AG08396 (cell line): ENCODE results near the gene MITF.

Source experiments
- DNase-seq: peaks from one replicate; pipeline ENCODE4 v3.0.0; 2012; ENCODE audit warnings: low spot score, mixed read lengths

The MITF gene

DNA sequence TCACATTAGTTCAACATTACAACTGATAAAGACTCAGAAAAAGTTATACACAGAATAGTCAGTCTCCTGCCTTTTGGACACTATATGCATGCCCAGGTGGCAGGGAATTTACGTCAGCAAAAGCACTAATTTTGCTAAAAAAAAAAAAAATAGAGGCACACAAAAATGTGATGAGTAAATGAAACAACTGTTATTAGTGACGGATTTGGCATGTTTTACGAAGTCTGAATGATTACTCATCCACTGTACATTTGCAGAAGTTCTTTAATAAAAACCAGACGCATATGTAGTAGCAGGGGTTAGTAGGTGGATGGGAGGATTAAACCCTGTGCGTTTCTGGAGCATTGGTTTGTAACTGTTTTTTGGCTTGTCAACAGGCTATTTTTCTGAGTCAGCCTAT lies 99.0 kb downstream of the MITF start:
- DNase-seq = peak; percentile 46

GRCh38 chr3:69838696-69839515 lies 99.6 kb downstream of the MITF start:
- no peak for DNase-seq

GRCh38 chr3:69842351-69842750 lies 103.1 kb downstream of the MITF start:
- no peak for DNase-seq

DNA sequence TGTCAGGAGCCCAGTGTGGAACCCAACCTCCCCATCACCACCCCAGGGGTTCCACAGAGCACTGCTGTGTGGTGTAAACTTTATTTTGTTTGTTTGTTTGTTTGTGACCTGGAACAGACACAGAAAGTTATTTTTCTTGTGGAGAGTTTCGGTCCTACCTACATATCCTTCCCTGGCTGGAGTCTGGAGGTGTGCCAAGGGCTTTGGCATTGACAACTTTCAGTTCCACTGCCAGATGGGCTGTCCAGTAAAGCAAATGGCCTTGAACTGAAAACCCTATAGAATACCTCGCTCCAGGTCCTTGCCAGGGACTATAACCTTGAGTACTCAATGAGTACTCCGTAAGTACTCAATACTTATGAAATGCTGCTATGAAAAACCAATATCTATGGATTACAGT lies 103.5 kb downstream of the MITF start:
- no peak for DNase-seq

DNA sequence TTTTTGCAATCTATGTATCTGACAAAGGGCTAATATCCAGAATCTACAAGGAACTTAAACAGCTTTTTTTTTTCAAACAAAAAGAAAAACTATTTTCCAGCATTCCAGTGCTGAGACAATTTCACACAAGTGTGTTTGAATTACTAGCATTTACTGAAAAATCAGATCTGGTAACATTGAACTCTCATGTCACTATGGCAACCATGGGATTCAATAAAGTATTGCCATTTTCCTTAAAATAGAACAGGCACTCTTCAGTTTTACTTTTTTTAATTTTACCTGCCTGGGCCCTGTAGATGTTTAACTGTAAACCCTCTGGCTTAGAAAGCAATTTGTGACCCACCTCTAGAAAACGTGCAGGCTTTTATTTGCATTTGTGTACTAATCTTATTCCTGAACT lies 105.4 kb downstream of the MITF start:
- DNase-seq = no peak

GRCh38 chr3:69847303-69847702 lies 108.0 kb downstream of the MITF start:
- no peak for DNase-seq

DNA sequence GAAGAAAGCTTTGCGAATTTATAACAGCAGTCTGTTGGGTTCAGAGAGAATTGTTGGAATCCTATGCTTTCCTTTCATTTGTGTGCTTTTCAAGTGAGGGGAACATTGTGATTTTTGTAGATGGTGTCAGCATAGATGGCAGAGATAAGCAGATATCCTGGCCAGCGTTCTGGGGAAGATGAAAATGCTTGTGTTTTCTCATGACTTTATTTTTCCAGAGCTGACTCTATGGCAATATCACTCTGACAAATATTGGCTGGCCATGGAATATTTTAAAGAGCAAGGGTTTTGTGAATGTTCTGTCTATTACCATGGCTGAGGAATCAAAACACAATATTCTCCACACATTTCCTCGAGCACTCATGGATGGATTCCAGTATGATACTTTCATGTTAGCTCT lies 108.8 kb downstream of the MITF start:
- DNase-seq = no peak

GRCh38 chr3:69850849-69851248 lies 111.6 kb downstream of the MITF start:
- DNase-seq = no peak

GRCh38 chr3:69853027-69853426 lies 113.8 kb downstream of the MITF start:
- DNase-seq = no peak

DNA sequence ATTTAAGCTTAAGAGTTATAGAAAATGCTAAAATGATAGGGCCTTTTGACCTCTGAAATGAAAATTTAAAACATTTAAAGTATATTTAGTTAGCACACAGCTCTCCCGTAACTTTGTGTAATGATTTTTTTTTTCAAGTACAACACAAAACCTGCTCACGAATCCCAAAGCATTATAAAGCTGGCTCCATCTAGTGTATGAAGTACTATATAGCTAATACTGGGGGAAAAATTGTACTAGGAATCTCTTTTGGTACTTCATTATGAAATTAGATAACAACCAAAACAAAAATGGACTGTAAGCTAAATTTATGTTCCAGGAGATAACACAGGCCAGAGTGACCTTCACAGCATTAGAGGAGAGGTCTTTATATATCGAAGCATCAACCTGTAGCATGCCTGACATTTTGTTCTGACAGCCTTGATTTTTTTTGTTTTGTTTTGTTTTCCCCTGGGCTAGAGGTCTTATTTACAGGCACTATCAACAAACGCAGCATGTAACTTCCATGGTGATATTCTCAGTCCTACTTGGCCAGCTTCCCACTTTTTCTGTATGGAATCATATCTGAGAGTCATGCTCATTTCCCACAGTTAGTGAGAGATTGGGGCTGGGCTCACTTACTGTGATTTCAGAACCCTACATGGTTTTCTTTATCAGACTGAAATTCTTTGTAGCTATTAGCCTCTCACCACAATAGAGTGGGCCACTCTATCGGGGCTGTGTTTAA lies 116.3 kb downstream of the MITF start:
- DNase-seq = no peak

DNA sequence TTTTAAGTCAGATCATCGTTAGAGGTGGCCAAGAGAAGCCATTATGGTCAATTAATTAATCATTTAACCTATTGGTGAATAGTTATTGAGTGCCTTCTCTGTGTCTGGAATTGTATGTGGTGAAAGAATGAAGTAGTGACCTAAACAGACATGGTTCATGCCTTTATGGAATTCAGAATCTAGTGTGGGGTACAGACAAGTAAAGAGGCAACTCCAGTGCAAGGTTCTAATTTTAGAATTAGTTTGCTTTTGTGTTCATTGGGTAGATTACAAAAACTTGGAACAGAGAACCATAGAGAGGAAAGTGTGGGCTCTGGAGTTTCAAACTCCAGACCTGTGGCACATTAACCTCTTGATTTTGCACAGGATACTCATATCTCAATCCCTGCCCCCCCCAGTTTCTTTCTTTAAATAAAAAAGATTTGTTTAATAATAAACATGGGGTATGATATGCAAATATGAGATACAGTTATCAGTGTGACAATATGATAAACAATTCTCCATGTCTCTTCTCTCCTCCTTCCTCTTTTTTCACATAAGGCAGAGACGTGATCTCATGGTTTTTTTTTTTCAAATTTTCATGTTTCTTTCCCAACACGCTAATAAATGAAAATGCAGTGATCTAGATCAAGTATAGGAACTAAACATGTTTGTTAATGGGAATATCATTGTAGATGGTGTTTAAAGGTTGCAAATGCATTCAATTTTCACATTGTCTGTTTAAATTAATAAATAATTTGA lies 117.9 kb downstream of the MITF start:
- DNase-seq = no peak

DNA sequence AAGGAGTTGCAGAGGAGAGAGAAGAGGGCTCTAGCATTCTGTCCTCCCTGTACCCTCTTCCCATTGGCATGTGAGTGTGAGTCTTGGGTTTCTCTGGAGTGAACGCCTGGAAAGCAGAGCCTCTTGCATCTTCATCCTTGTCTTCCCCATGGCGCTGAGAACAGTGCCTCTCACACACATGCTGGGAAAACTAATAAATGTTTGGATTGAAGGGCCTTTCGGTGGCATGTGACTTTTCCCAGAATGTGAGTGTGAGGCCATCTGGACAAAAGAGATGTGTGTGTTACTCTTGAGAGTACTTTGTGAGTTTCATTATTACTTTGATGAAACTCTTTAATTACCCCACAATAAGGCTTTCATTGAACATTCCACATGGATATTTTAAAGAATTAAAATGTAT lies 122.3 kb downstream of the MITF start:
- DNase-seq = no peak

DNA sequence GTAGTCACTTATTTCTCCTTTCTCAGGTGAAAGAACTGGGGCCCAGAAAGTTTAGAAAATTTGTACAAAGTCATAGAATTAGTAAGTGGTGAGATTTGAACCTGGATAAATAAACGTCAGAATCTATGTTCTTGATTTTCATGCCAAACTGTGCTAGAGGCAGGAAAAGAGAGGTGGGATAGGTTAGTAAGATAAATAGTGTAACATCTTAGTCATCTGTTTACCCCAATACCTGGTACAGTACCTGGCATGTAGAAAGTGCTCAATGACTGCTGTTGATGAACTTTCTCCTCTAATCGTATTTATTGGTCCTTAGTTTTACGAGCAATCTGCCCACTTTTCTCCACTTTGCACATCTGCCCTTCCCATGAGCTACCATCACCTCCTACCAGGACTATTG lies 124.9 kb downstream of the MITF start:
- no peak for DNase-seq

- no peak for DNase-seq
Measured at GRCh38 chr3:69864766-69865165, 125.5 kb downstream of the MITF start.

DNA sequence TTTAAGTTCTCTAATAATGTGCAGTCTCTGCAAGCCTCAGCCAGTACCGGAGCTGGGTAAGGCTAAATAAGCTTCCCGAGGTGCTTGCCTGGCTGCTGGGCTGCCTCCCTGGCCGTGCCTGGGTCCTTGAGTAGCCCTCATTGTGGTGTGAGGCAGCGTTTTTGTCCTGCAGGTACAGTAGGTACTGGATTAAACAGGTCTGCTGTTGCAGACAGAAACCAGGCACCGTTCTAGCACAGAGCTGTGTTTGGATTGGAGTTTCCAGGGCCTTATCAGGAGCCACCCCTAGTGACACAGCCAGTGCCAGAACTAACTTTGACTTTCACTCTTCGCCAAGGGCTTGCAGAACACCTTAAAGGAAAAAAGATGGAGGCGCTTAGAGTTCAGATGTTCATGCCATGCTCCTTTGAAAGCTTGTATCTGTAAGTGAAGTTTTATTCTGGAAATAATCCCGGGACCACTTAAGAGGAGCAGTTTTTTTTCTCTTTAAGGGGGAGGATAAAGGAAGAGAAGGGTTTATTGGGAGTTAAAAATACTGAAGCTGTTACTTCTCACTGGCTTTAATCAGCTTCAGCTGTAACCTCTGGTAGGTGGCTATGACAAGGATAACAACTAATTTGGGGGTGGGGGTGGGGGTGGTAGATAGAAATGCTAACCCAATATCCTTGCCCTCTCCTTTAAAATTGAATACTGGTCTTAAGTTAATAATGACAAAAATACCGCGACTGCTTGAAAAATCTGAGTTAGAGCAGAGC lies 126.8 kb downstream of the MITF start:
- DNase-seq = peak; percentile 28

DNA sequence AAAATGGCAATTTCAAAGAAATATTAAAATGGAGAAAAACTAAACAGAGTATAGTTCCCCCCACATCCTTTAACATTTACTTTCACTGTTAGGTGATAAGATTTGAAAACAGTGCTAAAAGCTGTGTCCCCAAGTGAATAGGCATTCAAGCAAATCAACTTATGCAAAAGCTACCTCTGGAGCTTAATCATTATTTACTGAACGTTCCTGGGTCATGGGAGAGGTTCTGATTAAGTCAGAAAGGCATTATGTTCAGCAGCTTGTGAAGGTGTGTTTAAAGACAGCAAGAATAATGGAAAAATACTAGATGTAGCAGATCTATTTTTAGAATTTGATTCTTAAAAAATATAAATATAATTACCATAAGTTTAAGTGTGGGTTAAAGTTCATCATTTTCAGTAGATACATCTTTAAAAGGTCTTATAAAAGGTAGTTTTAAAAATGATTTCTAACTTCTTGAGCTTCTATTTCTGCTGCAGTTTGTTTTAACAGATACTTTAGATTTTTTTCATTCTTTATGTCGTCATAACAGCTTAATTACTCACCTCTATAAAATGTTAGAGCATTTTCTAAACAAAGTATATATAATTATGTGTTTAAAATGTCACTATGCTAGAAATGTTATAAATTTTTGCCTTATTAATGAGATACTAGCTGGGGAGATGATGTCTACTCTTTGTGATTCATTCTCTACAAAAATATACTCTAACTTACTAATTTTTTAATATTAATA lies 127.9 kb downstream of the MITF start:
- DNase-seq = no peak

DNA sequence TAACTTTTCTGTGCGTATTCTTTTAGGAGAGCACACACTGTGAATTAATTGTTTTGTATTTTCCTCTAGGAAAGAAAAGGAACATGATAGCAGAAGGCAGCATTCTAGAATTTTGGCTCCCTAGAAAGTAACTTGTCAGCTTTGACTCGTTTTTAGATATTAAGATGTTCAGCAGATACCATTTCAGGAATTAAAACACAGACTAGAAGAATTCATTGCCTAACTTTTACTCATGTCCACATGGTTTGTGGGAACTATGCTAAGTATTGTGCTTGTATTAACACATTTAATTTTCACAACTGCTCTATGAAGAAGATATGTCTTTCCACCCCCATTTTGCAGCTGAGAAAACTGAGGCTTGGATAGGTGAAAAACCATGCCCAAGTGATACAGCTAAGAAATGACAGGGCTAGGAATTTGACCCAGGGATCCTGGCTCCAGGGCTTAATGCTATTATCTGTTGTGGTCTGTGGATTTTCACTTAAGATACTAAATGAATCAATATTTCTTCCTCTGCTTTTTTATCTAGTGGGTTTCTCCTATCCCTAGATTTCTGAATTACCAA lies 128.8 kb downstream of the MITF start:
- DNase-seq = no peak

DNA sequence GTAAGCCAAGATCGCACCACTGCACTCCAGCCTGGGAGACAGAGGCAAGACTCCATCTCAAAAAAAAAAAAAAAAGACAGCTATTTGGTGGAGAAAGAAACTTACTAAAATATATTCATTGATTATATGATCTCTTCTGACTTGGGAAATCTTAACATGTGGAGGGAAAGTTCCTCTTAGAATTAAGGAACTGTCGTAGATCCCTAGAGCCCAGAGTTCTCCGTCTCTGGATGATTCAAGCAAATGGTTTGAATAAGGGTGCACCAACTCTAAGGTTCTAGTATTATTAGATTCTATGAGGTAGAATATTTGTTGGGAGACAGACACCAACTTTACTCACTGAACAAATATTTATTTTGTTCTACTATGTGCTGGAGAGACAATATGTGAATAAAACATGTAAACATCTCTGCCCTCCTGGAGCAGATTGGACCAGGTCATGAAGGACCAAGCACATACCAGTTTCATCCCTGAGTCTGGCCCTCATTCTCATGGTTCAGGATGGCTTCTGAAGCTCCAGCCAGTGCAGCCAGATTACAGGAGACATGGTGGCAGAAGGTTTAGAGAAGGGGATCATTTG lies 129.7 kb downstream of the MITF start:
- DNase-seq = no peak

- no peak for DNase-seq
Measured at GRCh38 chr3:69869643-69870042, 130.4 kb downstream of the MITF start.

GRCh38 chr3:69871251-69871650 lies 132.0 kb downstream of the MITF start:
- DNase-seq = no peak

DNA sequence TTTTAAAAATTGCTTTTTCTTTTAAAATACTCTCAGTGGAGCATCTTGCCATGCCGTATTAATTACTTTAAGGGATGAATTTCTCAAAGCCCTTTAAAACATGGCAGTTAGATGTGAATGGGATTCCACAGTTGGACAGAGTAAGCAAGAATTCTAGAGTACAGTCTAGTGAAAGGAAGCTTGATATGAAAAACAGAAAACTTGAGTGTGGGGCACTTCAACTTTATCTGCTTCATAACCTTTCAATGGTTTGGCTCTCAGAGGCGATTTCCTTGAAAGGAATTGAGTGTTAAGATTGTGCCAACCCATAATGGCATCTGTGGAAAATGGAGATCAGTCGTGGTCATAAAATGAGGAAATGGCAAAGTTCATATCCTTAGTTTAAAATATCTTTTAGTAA lies 132.6 kb downstream of the MITF start:
- DNase-seq = no peak
